NOMO-1 (cell line): ENCODE results near the gene KCNQ2.

Source experiments
- DNase-seq, 2 experiments: peaks; one replicate each; lab custom pipeline; 2025; ENCODE audit not compliant: unreplicated experiment in 2 of 2; lab: John Stamatoyannopoulos, UW

The KCNQ2 gene

DNA sequence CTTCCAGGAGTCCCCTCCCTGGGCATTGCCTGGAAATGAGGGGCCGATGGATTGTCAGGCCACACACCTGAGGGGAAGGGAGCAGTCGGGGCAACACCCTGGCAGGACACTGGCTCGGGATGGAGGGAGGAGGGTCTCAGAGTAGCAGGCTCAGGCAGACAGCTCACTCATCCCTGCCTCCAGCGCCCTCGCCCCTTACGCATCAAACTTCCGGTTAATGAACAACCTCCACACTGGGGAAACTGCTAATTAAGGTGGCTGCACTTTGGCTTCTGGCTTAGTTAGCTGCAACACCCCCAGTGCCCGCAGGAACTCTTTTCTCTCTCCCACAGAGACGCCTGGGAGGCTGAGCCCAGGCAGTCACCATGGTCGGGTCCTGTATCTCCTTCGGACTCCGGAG, 98.0 kb downstream of the KCNQ2 start:
- DNase-seq, result no peak

GRCh38 chr20:63373996-63374395, 98.5 kb downstream of the KCNQ2 start:
- no peak for DNase-seq

- no peak for DNase-seq
Measured at GRCh38 chr20:63372971-63373885, 99.2 kb downstream of the KCNQ2 start.

- DNase-seq, result no peak
Measured at GRCh38 chr20:63371291-63371865, 101.1 kb downstream of the KCNQ2 start.

- no peak for DNase-seq
Measured at GRCh38 chr20:63370618-63371187, 101.8 kb downstream of the KCNQ2 start.

DNA sequence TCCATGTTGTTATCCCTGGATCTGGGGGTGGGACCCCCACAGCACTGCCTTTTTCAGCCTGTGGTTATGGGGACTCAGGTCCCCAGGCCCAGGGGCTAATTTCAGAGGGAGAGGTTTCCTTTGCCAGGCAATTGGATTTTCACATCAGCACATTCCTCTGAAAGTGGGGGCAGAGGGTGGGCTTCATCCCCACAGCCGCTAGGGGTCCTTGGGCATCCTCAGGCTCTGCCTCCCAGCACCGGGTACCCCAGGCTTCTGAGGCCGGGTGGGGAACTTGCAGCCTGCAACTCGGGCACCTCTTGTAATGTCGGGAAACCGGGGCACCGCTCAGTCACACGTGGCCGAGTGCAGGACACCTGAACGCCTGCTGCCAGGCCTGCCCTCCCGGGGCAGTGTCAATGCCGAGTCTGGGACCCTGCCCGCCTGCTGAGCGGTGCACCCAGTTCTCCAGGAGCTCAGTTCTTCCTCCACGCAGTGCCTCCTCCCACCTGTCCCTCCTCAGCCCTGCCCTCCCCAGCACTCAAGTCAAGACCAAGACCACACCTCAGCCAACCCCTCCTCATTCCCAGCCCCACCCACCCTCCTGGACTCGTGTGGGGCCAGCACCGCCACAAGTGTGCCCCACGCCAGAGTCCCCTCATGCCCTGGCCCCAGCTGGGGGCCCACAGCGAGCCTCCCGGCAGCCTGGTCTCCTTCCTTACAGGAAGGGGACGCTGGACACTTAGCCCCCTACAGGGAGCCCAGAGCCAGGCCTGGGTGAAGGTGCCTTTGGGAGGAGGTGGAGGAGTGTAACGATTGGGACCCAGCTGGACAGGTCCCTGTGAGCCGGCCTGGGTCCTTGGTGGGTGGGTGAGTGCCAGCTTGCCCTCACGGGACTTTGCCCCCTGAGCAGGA, 102.5 kb downstream of the KCNQ2 start:
- DNase-seq, result no peak

GRCh38 chr20:63369024-63369530, 103.4 kb downstream of the KCNQ2 start:
- DNase-seq, result no peak

- DNase-seq, result no peak
Measured at GRCh38 chr20:63368151-63368550, 104.3 kb downstream of the KCNQ2 start.

DNA sequence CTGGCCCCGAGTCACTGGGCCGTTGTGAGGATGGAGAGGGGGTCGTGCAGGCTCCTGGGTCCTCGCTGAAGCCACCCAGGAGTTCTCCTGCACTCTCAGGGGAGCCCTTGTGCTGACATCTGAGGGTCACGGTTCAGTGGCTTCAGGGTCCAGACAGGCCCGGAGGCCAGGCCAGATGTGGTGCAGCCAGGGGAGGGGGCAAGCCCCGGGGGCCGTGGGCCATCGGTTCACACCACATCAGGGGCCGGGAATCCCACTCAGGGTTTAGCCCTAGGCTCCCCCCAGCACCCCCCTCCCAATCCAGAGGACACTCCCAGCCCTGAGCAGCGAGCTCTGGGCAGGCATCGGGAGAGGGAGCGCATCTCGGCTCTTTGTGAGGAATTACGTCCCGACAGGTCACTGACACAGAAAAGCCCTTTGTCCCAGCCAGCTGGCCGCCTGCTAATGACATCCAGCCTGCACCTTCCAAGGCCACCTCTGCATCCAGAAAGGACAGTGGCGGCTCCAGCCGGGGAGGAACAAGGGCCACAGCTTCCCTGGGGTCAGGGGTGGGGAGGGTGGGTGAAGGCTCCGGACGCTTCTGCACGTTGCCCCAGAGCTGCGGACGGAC, 104.9 kb downstream of the KCNQ2 start:
- DNase-seq, result no peak

- no peak for DNase-seq
Measured at GRCh38 chr20:63366390-63367365, 105.8 kb downstream of the KCNQ2 start.

DNA sequence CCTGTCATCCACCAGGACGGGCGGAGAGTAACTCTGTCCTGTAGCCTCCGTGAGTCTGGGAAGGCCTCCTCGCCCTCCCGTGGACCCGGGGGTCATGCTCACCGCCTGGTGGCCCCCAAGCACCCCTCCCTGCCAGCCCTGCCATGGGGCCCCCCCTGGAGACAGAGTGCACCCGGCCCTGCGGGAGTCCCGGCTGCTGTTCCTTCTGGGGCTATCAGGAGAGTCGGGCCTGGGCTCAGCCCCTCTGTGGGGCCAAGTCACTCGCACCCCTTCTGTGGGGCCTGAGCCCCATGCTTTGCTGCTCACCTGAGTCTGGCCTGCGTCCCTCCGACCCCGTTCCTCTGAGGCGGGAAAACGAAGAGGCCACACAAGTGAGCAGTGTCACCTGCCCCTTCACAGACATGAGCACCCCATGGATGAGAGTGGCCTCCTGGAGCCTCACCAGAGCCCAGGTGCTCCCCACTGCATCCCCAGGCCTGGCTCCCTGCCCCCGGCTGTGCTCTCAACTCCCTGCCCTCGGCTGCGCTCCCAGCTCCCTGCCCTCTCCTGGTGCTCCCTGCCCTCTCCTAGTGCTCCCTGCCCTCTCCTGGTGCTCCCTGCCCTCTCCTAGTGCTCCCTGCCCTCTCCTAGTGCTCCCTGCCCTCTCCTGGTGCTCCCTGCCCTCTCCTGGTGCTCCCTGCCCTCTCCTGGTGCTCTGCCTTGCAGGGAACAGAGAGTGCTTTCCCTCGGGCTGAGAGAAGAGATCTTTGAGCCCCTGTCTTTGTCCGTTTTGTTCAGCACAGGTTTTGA, 106.7 kb downstream of the KCNQ2 start:
- no peak for DNase-seq

DNA sequence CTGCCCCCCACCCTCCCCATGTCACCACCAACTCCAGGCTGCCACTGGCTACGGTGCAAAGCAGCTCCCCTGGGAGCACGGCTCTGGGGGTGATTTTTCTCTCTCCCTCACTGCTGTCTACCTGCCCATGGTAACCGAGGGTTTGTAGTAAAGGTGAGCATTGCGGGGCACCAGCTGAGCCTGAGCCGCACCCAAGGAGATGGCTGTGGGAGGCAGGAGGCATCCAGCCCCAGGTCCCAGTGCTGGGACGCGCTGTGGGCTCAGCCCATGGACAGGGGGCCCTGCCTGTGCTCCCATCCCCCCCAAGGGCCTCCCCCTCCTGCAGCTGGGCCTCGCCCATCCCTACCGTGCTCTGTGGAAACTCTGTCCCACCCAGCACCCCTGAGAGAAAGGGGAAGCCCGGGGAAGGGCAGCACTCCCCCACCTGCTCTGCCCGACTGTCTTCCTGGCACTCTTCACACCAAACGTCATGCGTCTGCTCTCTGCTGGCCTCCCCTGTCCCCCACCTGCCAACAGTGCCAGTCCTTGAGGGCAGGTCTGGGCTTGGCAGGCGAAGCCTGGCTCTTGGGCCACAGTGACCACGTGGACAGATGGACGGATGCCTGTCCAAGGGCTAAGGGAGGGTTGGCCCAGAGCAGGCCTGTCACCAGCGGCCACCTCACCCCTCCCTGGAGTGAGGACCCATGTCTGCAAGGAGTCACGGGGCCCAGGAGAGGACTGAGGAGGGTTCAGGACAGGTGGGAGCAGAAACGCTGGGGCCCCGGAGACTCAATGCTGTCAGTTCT, 107.5 kb downstream of the KCNQ2 start:
- no peak for DNase-seq

DNA sequence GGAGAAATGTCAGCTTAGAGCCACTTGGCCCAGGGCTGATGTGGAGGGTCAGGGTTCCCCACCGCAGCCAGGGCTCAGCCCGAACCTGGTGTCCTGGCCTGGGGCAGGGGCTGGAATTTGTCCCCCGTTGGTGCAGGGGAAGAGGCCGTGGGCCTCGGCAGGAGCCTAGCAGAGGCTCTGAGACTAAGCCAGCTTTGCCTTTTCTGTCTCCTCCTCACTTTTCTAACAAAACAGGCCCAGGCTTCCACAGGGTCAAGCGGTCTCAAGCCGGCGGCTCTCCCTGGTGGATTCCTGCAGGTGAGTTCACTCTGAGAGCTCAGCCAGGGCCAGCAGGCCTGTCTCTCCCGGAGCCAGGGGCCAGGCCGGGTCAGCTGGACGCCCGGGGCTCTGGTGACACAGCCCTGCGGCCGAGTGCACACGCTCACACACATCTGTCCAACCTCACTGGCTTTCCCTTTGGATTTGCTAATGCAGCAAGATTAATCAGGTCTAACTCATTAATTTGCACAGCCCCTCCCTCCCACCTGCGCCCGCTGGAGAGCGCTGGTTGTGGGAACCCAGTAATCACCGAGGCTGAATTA, 108.4 kb downstream of the KCNQ2 start:
- no peak for DNase-seq

- no peak for DNase-seq
Measured at GRCh38 chr20:63363013-63363957, 109.2 kb downstream of the KCNQ2 start.

- no peak for DNase-seq
Measured at GRCh38 chr20:63362436-63363009, 109.9 kb downstream of the KCNQ2 start.
